Adrenal gland (tissue), 5 donors: ENCODE data around the gene LRIF1.

Source experiments
- POLR2A ChIP-seq, 2 donors: fragments of 450-650 bp; IDR thresholded peaks; one replicate each; pipeline ENCODE4 v1.6.1; 2017; ENCODE audit warnings: antibody characterized with exemption in 2 of 2, mild to moderate bottlenecking in 2 of 2, moderate library complexity in 1 of 2
- TF ChIP-seq, protein P1 (sequence below), 6 experiments: fragments of 450-650 bp in 4 of 6; fragments of 200-600 bp in 2 of 6; sonication (generic) in 1 of 6; IDR thresholded peaks; 1 replicate in 5 of 6; 2 replicates in 1 of 6; pipeline versions ENCODE4 v1.5.1 to v1.8.0; 2016 to 2021; ENCODE audit warnings: antibody characterized with exemption in 6 of 6, mild to moderate bottlenecking in 2 of 6, moderate library complexity in 1 of 6
- donor health status: DM: no; HTN: no; CAD: no.

DNA sequence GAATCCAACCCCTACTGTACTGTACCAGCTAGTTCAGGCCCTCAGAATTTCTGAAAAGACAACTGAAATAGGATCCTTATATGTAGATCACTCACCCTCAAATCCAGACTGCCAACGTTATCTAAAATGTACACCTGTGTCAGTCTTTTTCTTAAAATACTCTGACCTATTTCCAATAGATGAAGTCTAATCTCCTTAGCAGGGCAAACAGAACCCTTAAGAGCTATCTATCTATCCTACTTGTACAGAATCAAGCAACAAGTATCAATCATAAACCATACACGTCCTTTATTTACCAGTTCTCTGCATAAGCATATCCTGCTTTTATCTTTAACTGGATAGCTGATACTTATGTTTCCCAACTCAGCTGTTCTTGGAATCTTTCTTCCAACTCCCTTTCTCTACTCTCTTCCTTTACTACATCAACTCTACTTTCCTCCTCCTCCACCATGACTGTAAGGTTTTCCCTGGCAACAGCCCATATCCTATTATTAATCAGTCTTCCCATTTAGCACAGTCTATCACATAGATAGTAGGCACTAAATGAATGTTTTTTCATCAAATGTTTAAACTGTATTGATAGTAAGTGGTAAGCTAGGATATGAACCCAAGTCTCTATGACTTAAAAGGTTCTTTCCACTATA lies 2.8 kb downstream of the LRIF1 start:
- TF ChIP-seq, protein P1, sequence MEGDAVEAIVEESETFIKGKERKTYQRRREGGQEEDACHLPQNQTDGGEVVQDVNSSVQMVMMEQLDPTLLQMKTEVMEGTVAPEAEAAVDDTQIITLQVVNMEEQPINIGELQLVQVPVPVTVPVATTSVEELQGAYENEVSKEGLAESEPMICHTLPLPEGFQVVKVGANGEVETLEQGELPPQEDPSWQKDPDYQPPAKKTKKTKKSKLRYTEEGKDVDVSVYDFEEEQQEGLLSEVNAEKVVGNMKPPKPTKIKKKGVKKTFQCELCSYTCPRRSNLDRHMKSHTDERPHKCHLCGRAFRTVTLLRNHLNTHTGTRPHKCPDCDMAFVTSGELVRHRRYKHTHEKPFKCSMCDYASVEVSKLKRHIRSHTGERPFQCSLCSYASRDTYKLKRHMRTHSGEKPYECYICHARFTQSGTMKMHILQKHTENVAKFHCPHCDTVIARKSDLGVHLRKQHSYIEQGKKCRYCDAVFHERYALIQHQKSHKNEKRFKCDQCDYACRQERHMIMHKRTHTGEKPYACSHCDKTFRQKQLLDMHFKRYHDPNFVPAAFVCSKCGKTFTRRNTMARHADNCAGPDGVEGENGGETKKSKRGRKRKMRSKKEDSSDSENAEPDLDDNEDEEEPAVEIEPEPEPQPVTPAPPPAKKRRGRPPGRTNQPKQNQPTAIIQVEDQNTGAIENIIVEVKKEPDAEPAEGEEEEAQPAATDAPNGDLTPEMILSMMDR (IDR thresholded peaks at IDR 0.05): no peak
- no peak for TF ChIP-seq POLR2A (IDR thresholded peaks at IDR 0.05)
